NCI-H226 (cell line): ENCODE measurements around the gene LHX8.
"Not testable (repeated sequence)": the region's sequence is repeated elsewhere in the genome, so short reads cannot be mapped to it uniquely, and the experiment has no call there.

Source experiments
- DNase-seq: peaks from one replicate; pipeline ENCODE4 v3.0.0-alpha.2; 2015

Gene LHX8

DNA sequence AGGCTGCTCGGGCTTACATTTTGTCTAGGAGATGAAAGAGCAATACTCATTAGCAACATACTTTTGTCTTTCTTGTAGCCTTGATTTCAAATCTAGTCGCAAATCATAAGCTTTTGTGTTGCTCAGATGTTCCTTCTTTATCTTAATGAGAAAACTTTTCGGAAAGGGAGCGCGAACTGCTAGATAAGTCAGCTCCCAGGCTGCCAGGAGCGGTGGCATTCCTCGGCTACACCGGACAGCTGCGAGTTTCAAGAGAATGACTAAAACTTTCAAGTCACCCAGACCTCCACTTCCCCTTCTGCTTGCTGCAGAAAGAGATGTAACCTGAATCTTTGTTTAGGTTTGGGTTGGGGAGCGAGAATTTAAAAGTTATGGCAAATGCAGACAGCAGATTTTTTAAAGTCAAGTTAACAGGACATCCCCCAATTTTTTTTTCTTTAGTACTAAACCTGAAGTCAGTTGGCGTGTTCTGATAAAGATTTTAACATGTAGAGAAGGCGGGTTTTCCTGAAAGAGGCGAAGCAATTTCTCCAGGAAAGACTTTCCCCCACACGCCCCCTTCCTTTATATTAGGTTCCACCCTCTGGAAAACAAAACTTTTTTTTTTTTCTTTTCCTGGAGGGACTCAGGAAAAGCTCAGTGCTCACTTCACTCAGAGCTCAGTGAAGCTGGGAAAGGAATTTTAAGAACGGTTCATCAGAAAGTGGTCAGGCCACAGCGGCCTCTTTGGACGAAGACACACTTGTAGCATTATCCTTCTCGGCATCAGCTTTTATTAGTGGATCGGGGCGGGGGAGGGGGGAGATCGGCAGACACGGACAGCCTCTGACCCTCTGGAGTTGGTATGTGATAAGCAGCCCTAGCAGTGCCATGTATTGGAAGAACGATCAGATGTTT lies at the start of gene LHX8:
LHX8 (plus strand) TSS at position 639 of the 897 bp plus-strand sequence. CDS start 2,227 bp downstream, outside the sequence.
- DNase-seq, result no peak

- DNase-seq, result no peak
Observed at GRCh38 chr1:75085931-75086330, 48.3 kb upstream of the LHX8 start.

- DNase-seq, result no peak
Observed at GRCh38 chr1:75087278-75087677, 46.9 kb upstream of the LHX8 start.

GRCh38 chr1:75092141-75092540 lies 42.0 kb upstream of the LHX8 start:
- DNase-seq, result no peak

- no peak for DNase-seq
Observed at GRCh38 chr1:75097654-75098053, 36.5 kb upstream of the LHX8 start.

GRCh38 chr1:75099581-75099980 lies 34.6 kb upstream of the LHX8 start:
- no peak for DNase-seq

DNA sequence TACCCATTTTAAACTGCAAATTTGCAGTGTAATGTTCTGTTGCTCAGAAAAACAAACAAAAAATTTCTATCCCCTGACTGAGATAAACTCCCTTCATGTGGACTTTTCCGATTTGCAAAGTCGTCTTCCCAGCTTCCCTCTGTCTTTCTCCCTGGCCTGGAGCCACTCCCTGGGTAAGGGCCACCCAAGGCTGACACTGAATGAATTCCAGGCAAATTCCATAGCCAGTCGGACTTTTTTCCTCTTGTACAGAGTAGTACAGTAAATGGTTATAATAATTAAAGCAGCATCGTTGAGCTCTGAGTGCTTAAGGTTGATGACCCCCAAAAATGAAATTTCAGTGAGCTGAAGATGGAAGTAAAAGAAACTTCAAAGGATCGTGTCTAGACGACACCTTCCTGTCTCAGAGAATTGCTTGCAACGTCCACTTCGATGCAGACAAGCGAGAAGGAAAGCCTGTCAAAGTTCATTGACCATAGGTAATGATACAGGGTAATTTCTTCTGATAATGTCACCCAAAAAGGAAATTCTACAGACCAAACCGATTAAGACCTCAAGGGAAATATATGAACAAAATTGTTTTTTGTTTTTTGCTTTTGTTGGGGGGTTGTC lies 33.6 kb upstream of the LHX8 start:
- DNase-seq, result no peak

GRCh38 chr1:75112362-75112951 lies 21.7 kb upstream of the LHX8 start:
- DNase-seq, result not testable (repeated sequence)

DNA sequence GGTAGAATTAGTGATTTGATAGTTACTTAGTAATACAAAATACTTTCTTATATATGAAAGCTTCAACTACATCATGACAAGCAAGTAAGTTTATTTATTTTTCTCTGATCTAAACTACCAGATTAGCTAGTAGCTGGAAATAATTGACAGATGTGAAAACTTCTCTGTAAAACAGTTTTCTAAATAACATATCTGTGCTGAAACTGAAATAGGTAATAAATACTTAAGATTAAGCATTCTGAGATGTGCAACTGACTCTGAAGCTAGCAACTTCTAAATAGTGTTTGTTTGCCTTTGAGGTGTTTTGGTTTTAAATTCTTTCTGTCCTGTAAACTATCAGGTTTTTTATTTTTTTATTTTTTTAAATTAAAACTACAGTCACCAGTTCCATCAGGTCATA lies 18.5 kb upstream of the LHX8 start:
- no peak for DNase-seq

DNA sequence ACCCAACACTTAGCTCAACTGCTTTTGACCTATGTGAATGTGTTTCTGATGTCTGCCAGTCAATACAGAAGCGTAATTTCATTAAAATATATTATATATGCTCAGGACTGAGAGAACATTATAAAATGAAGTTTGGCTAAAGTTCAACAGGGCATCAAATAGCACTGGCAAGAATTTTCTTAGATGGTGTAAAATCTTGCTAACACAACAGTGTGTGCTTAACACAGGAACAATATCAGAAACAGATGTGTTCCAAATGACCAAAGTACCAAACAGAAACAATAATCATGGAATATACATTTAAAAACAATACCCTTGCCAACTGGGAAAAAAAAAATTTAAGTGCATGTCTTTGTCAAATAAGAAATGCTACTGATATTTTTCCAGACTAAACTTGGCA lies 10.4 kb upstream of the LHX8 start:
- no peak for DNase-seq

GRCh38 chr1:75124510-75124909 lies 9.7 kb upstream of the LHX8 start:
- DNase-seq, result no peak

GRCh38 chr1:75125161-75125726 lies 8.9 kb upstream of the LHX8 start:
- no peak for DNase-seq

GRCh38 chr1:75126611-75127101 lies 7.5 kb upstream of the LHX8 start:
- DNase-seq, result no peak

GRCh38 chr1:75127916-75128717 lies 6.1 kb upstream of the LHX8 start:
- no peak for DNase-seq

GRCh38 chr1:75129660-75129982 lies 4.6 kb upstream of the LHX8 start:
- DNase-seq, result no peak

DNA sequence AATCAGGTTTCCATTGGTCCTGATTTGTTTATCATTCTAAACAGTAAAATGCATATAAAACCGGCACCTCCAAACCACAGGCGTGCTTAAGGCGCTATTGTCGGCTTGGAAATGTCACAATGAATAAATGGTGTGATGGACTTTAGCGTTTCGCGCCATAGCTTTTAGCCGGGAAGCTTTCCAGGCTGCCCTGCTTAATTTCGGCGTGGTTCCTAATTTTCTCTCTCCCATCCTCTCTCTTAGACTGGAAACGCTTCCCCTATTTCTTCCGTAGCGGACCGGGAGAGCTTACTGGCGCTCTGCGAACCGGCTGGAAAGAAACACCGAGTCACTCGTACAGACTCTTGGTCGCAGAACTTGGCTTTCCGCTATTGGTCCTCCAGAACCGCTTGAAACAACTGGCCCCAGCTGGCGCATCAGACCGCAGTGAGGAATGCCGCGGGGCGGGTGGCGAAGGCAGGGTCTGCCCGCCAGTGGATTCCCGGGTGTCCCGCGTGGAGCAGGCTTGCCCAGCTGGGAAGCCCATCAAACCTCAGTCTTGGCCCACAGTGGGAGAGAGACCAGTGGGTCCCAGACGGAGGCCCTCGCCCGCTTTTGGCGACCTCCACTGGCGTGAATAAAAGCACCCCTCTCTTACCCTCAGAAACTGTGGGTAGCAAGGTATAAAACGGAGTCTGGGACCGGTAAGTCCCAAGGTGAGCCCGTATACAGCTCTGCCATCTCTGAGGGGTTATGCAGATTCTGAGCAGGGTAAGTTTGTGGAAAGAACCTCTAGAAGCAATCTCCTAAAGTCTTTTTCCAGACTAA lies 4.0 kb upstream of the LHX8 start:
- DNase-seq, result no peak

DNA sequence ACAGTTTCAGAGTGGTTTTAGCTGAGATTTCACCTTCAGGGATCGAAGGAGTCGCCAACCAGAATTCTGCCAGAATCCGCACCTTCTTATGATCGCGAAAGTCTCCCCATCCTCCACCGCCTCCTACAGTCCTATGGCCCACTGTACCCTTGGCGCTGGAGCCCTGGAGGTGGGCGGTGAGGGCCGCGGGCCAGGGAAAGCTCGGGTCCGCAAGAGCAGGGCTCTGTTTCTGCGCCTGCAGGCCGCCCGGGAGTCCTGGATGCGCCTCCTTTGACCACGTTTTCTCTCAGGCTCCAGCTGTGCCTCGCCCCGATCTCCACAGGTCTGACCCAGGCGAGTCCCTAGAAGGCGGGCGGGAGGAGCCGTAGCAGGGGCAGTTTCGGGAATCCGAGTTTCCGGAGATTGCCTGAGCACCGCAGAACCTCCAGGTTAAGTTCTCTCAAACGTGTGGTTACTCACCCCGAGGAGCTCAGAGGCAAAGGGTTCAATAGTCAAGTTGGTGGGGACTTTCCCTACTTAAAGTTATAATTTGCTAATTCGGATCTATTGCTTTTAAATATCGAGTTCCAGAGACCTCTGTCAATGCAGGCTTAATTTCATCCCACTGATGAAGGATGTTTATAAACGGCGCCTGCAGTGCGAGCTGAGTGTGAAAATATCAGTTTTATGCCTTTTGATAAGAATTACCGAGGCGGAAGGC lies 3.2 kb upstream of the LHX8 start:
- no peak for DNase-seq

GRCh38 chr1:75131565-75132241 lies 2.5 kb upstream of the LHX8 start:
- DNase-seq, result no peak

DNA sequence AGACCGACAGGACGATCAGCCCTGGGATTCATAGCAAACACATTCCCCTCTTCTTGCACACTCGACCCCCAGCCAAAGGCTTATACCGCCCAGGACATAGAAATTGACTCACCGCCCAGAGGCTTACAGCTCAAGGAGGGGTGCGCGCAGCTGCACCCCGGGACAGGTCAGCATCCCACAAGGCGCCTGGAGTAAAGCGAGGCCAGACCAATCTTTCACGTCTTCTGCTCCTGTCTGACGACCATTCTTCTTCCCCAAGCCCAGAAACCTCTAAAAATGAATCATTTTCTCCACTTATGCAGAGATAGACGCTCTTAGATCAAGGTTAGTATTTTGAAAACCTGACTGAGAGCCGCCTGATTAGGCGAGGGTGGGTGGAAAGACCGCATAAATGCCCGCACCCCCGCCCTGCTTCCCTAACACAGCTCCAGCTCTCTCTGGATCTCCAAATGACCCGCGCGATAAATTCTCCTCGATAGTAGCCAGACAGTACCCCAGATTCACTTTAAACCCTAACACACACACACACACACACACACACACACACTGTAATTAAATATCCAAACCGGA lies 1.9 kb upstream of the LHX8 start:
- no peak for DNase-seq
